ENCODE measurements around the gene CERCAM. TPM values are rescaled to one million over a fixed set of nuclear protein-coding genes. Genes with fewer than 3 reads are reported as not detected.

The CERCAM gene
- total and polyA plus RNA-seq, 4 donors: 1.1 to 2.9 (median 1.8) TPM

DNA sequence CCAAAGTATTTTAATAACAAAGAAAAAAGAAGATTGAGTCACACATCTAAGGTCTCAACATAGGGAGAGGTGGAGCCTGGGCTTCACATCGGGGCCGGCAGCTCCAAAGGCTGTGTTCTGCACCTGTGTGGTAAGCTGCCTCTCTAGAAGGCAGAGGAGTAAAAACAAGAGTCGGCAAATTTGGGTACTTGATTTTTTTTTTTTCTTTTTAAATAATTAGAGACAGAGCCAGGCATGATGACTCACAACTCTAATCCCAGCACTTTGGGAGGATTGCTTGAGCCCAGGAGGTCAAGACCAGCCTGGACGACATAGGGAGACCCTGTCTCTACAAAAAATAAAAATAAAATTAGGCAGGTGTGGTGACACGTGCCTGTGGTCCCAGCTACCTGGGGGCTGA, 44.8 kb upstream of the CERCAM start (continued):
- TF ChIP-seq RXRA (IDR thresholded peaks at IDR 0.05) (no peak), SP1 (IDR thresholded peaks at IDR 0.05) (no peak), FOXA2 (IDR thresholded peaks at IDR 0.05) (no peak), ATF3 (IDR thresholded peaks at IDR 0.05) (no peak), RAD21 (IDR thresholded peaks at IDR 0.05) (no peak), FOXA1 (IDR thresholded peaks at IDR 0.05) (no peak), HNF4G (IDR thresholded peaks at IDR 0.05) (no peak)
- TF ChIP-seq, protein P1, sequence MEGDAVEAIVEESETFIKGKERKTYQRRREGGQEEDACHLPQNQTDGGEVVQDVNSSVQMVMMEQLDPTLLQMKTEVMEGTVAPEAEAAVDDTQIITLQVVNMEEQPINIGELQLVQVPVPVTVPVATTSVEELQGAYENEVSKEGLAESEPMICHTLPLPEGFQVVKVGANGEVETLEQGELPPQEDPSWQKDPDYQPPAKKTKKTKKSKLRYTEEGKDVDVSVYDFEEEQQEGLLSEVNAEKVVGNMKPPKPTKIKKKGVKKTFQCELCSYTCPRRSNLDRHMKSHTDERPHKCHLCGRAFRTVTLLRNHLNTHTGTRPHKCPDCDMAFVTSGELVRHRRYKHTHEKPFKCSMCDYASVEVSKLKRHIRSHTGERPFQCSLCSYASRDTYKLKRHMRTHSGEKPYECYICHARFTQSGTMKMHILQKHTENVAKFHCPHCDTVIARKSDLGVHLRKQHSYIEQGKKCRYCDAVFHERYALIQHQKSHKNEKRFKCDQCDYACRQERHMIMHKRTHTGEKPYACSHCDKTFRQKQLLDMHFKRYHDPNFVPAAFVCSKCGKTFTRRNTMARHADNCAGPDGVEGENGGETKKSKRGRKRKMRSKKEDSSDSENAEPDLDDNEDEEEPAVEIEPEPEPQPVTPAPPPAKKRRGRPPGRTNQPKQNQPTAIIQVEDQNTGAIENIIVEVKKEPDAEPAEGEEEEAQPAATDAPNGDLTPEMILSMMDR (IDR thresholded peaks at IDR 0.05; ENCODE audit: low read depth, low read length, missing input control): no peak

- no peaks in the 10 kb centered on the region for H3K4me1 ChIP-seq (ENCODE audit: control insufficient read depth in 4 of 4, insufficient read depth in 4 of 4, low read length in 3 of 4)
- no peaks in the 10 kb centered on the region for H3K27me3 ChIP-seq (ENCODE audit: control insufficient read depth in 4 of 4, insufficient read depth in 4 of 4, low read length in 3 of 4)
- 89% methylated on average over 6 of the region's 6 CpGs for whole genome bisulfite sequencing
- peaks cover 6 to 38% (median 15%) of the 10 kb centered on the region in 4 donors for H3K36me3 ChIP-seq (ENCODE audit: control insufficient read depth in 4 of 4, insufficient read depth in 3 of 4, low read depth in 1 of 4, low read length in 3 of 4)
- no peak overlapping the region for H3K9ac ChIP-seq (ENCODE audit: low read depth in 1 of 2, low read length in 2 of 2)
- TF ChIP-seq FOXA2 (IDR thresholded peaks at IDR 0.05) (no peak), EGR1 (IDR thresholded peaks at IDR 0.05; ENCODE audit: low read depth in 2 of 2) (no peak), ZBTB33 (IDR thresholded peaks at IDR 0.05) (no peak), HNF4G (IDR thresholded peaks at IDR 0.05) (no peak), HNF4A (conservative IDR thresholded peaks at IDR 0.05) (no peak), GABPA (IDR thresholded peaks at IDR 0.05 in 1 of 2, conservative IDR thresholded peaks at IDR 0.05 in 1 of 2) (no peak), JUND (IDR thresholded peaks at IDR 0.05) (no peak), YY1 (IDR thresholded peaks at IDR 0.05) (no peak), TAF1 (conservative IDR thresholded peaks at IDR 0.05) (no peak), ATF3 (IDR thresholded peaks at IDR 0.05) (no peak)
- TF ChIP-seq, protein P2, sequence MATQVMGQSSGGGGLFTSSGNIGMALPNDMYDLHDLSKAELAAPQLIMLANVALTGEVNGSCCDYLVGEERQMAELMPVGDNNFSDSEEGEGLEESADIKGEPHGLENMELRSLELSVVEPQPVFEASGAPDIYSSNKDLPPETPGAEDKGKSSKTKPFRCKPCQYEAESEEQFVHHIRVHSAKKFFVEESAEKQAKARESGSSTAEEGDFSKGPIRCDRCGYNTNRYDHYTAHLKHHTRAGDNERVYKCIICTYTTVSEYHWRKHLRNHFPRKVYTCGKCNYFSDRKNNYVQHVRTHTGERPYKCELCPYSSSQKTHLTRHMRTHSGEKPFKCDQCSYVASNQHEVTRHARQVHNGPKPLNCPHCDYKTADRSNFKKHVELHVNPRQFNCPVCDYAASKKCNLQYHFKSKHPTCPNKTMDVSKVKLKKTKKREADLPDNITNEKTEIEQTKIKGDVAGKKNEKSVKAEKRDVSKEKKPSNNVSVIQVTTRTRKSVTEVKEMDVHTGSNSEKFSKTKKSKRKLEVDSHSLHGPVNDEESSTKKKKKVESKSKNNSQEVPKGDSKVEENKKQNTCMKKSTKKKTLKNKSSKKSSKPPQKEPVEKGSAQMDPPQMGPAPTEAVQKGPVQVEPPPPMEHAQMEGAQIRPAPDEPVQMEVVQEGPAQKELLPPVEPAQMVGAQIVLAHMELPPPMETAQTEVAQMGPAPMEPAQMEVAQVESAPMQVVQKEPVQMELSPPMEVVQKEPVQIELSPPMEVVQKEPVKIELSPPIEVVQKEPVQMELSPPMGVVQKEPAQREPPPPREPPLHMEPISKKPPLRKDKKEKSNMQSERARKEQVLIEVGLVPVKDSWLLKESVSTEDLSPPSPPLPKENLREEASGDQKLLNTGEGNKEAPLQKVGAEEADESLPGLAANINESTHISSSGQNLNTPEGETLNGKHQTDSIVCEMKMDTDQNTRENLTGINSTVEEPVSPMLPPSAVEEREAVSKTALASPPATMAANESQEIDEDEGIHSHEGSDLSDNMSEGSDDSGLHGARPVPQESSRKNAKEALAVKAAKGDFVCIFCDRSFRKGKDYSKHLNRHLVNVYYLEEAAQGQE (IDR thresholded peaks at IDR 0.05): no peak
- TF ChIP-seq, protein P3, sequence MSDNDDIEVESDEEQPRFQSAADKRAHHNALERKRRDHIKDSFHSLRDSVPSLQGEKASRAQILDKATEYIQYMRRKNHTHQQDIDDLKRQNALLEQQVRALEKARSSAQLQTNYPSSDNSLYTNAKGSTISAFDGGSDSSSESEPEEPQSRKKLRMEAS (IDR thresholded peaks at IDR 0.05): no peak
- TF ChIP-seq, protein P1 (IDR thresholded peaks at IDR 0.05; ENCODE audit: low read depth, low read length, missing input control): no peak
- no peak for DNase-seq (ENCODE audit: low spot score)
- no peak overlapping the region for H3K4me3 ChIP-seq (ENCODE audit: low read depth in 1 of 3, low read length in 3 of 3)
- no peaks in the 10 kb centered on the region for H3K9me3 ChIP-seq (ENCODE audit: control insufficient read depth in 4 of 4, low read length in 3 of 4)
- H3K27ac ChIP-seq (ENCODE audit: low read depth in 1 of 2, low read length in 2 of 2): no peak overlapping the region
Observed at GRCh38 chr9:128382261-128382660, 38.4 kb upstream of the CERCAM start.

Data from liver (tissue), 9 donors.